Neural cell (in vitro differentiated cells): ENCODE measurements around the gene MAP1LC3A. TPM values are rescaled to one million over a fixed set of nuclear protein-coding genes. Genes with fewer than 3 reads are reported as not detected.

Experiments
- H2AFZ ChIP-seq: fragments of 200-600, 300-800 bp; sonication (generic), shearing (Covaris generic); 2 replicates; pipeline ENCODE4 v1.6.0; 2014; ENCODE audit warnings: low read depth, mild to moderate bottlenecking, antibody characterized with exemption, low read length, moderate library complexity
- H3F3A ChIP-seq: fragments of 200-600 bp; shearing (Covaris generic); 2 replicates; pipeline ENCODE4 v1.6.1; 2016; ENCODE audit warnings: mild to moderate bottlenecking, moderate library complexity, mixed read lengths, antibody characterized with exemption, low read length; ENCODE audit not compliant: insufficient read depth, poor library complexity, severe bottlenecking
- H3K27ac ChIP-seq: fragments of 200-600, 300-800 bp; sonication (generic), shearing (Covaris generic); 2 replicates; pipeline ENCODE4 v1.5.1; 2014; ENCODE audit warnings: mild to moderate bottlenecking, low read length, moderate library complexity
- H3K27me3 ChIP-seq: fragments of 300-800, 200-600 bp; sonication (generic), shearing (Covaris generic); 2 replicates; pipeline ENCODE4 v1.6.0; 2014; ENCODE audit warnings: mild to moderate bottlenecking, low read depth, low read length, moderate library complexity; ENCODE audit not compliant: insufficient read depth
- H3K36me3 ChIP-seq: fragments of 300-800, 200-600 bp; sonication (generic), shearing (Covaris generic); 2 replicates; pipeline ENCODE4 v1.5.1; 2014; ENCODE audit warnings: mild to moderate bottlenecking, antibody characterized with exemption, low read length, moderate library complexity; ENCODE audit not compliant: insufficient read depth
- H3K4me2 ChIP-seq: fragments of 300-800, 200-600 bp; sonication (generic), shearing (Covaris generic); 2 replicates; pipeline ENCODE4 v1.6.0; 2014; ENCODE audit warnings: mild to moderate bottlenecking, low read length
- H3K4me3 ChIP-seq: fragments of 300-800, 200-600 bp; sonication (generic), shearing (Covaris generic); 2 replicates; pipeline ENCODE4 v1.5.1; 2014; ENCODE audit warnings: mild to moderate bottlenecking, low read length, moderate library complexity
- H3K79me2 ChIP-seq: fragments of 200-600 bp; shearing (Covaris generic); replicated peaks from 2 replicates; pipeline ENCODE4 v1.6.0; 2014; ENCODE audit warnings: mild to moderate bottlenecking, low read length, moderate library complexity; ENCODE audit not compliant: insufficient read depth
- H3K9ac ChIP-seq: fragments of 300-800, 200-600 bp; sonication (generic), shearing (Covaris generic); 2 replicates; pipeline ENCODE4 v1.6.1; 2016; ENCODE audit warnings: mild to moderate bottlenecking, low read length, mixed read lengths
- H3K9me2 ChIP-seq: fragments of 200-600 bp; shearing (Covaris generic); 2 replicates; pipeline ENCODE4 v1.6.1; 2016; ENCODE audit warnings: mild to moderate bottlenecking, low read length, mixed read lengths; ENCODE audit not compliant: insufficient read depth
- H3K9me3 ChIP-seq: fragments of 200-600, 300-800 bp; sonication (generic), shearing (Covaris generic); 2 replicates; pipeline ENCODE4 v1.6.1; 2016; ENCODE audit warnings: mild to moderate bottlenecking, mixed run types, low read length, moderate library complexity, mixed read lengths
- H4K20me1 ChIP-seq: fragments of 200-600 bp; shearing (Covaris generic); 2 replicates; pipeline ENCODE4 v1.6.1; 2016; ENCODE audit warnings: mild to moderate bottlenecking, mixed run types; ENCODE audit not compliant: insufficient read depth
- EP300 ChIP-seq: fragments of 450-650 bp; conservative IDR thresholded peaks from 2 replicates; pipeline ENCODE4 v1.6.1; 2014; ENCODE audit warnings: antibody characterized with exemption, mild to moderate bottlenecking, moderate library complexity; ENCODE audit not compliant: poor library complexity, severe bottlenecking
- EZH2 ChIP-seq: fragments of 200-600, 300-800 bp; shearing (Covaris generic), sonication (generic); IDR thresholded peaks from 2 replicates; pipeline ENCODE4 v1.6.1; 2014; ENCODE audit warnings: antibody characterized with exemption, low read length, borderline replicate concordance, mild to moderate bottlenecking; ENCODE audit not compliant: insufficient read depth, poor library complexity, severe bottlenecking
- MXI1 ChIP-seq: fragments of 450-650 bp; conservative IDR thresholded peaks from 2 replicates; pipeline ENCODE4 v1.6.1; 2014; ENCODE audit warnings: antibody characterized with exemption, mild to moderate bottlenecking; ENCODE audit not compliant: poor library complexity, severe bottlenecking
- POLR2AphosphoS5 ChIP-seq: IDR thresholded peaks from 2 replicates; pipeline ENCODE4 v1.6.1; 2012
- RAD21 ChIP-seq: fragments of 450-650 bp; conservative IDR thresholded peaks from 2 replicates; pipeline ENCODE4 v1.6.1; 2014; ENCODE audit warnings: antibody characterized with exemption, mild to moderate bottlenecking, moderate library complexity
- SMC3 ChIP-seq: fragments of 450-650 bp; conservative IDR thresholded peaks from 2 replicates; pipeline ENCODE4 v1.6.1; 2014; ENCODE audit warnings: antibody characterized with exemption, mild to moderate bottlenecking, moderate library complexity; ENCODE audit not compliant: poor library complexity
- TAF1 ChIP-seq: IDR thresholded peaks from 2 replicates; pipeline ENCODE4 v1.6.1; 2012; ENCODE audit warnings: low read depth
- polyA plus RNA-seq: library from polyadenylated mRNA; depleted of rRNA; stranded (reverse); fragments of >200 nt; gene quantifications from 2 replicates; pipeline ENCODE4 v1.2.3, GENCODE V29; 2014
- TF ChIP-seq, protein P1 (sequence below): IDR thresholded peaks from 2 replicates; pipeline ENCODE4 v1.6.1; 2012; ENCODE audit warnings: borderline replicate concordance
- TF ChIP-seq, protein P2 (sequence below): fragments of 450-650 bp; IDR thresholded peaks from 2 replicates; pipeline ENCODE4 v1.5.1; 2014; ENCODE audit warnings: antibody characterized with exemption, mild to moderate bottlenecking, moderate library complexity; ENCODE audit not compliant: poor library complexity, severe bottlenecking

MAP1LC3A gene
- polyA plus RNA-seq, 1 donor from 2014 or later = 56.2 TPM

DNA sequence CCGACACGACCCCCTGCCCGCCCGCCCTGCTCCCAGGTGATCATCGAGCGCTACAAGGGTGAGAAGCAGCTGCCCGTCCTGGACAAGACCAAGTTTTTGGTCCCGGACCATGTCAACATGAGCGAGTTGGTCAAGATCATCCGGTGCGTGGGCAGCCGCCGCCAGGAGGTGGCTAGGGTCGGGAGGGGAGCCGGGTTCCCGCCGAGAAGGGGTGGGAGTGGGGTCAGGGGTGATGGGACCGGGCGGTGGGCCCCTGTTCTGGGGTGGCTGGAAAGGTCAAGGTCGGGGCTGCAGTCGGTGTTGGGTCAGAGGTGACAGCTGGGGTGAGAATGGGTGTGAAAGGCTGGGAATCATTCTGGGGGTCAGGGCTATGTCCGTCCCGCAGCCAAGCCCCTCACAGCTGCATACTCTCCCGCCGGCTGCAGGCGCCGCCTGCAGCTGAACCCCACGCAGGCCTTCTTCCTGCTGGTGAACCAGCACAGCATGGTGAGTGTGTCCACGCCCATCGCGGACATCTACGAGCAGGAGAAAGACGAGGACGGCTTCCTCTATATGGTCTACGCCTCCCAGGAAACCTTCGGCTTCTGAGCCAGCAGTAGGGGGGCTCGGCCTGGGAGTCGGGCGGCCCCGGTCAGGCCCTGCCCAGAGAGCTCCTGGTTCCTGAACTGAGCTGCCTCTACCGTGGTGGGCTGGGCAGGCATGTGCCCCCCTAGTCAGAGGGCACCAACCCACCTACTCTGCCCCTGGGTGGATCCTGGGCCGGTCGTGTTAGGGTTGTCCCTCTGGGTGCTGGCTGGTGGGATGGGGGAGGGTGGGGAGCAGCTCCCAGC lies 1.0 kb downstream of the MAP1LC3A start:
- no peaks in the 10 kb centered on the region for H3K79me2 ChIP-seq
- no peak overlapping the region for H2AFZ ChIP-seq
- no peaks in the 10 kb centered on the region for H3F3A ChIP-seq
- no peak overlapping the region for H3K4me2 ChIP-seq
- no peaks in the 10 kb centered on the region for H3K9me2 ChIP-seq
- H3K36me3 ChIP-seq = no peaks in the 10 kb centered on the region
- no peak overlapping the region for H3K9ac ChIP-seq
- H3K9me3 ChIP-seq = no peaks in the 10 kb centered on the region
- no peak for TF ChIP-seq SMC3
- TF ChIP-seq, protein P1, sequence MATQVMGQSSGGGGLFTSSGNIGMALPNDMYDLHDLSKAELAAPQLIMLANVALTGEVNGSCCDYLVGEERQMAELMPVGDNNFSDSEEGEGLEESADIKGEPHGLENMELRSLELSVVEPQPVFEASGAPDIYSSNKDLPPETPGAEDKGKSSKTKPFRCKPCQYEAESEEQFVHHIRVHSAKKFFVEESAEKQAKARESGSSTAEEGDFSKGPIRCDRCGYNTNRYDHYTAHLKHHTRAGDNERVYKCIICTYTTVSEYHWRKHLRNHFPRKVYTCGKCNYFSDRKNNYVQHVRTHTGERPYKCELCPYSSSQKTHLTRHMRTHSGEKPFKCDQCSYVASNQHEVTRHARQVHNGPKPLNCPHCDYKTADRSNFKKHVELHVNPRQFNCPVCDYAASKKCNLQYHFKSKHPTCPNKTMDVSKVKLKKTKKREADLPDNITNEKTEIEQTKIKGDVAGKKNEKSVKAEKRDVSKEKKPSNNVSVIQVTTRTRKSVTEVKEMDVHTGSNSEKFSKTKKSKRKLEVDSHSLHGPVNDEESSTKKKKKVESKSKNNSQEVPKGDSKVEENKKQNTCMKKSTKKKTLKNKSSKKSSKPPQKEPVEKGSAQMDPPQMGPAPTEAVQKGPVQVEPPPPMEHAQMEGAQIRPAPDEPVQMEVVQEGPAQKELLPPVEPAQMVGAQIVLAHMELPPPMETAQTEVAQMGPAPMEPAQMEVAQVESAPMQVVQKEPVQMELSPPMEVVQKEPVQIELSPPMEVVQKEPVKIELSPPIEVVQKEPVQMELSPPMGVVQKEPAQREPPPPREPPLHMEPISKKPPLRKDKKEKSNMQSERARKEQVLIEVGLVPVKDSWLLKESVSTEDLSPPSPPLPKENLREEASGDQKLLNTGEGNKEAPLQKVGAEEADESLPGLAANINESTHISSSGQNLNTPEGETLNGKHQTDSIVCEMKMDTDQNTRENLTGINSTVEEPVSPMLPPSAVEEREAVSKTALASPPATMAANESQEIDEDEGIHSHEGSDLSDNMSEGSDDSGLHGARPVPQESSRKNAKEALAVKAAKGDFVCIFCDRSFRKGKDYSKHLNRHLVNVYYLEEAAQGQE = no peak
- TF ChIP-seq, protein P2, sequence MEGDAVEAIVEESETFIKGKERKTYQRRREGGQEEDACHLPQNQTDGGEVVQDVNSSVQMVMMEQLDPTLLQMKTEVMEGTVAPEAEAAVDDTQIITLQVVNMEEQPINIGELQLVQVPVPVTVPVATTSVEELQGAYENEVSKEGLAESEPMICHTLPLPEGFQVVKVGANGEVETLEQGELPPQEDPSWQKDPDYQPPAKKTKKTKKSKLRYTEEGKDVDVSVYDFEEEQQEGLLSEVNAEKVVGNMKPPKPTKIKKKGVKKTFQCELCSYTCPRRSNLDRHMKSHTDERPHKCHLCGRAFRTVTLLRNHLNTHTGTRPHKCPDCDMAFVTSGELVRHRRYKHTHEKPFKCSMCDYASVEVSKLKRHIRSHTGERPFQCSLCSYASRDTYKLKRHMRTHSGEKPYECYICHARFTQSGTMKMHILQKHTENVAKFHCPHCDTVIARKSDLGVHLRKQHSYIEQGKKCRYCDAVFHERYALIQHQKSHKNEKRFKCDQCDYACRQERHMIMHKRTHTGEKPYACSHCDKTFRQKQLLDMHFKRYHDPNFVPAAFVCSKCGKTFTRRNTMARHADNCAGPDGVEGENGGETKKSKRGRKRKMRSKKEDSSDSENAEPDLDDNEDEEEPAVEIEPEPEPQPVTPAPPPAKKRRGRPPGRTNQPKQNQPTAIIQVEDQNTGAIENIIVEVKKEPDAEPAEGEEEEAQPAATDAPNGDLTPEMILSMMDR = no peak
- no peak for TF ChIP-seq RAD21
- no peak for TF ChIP-seq EP300
- TF ChIP-seq MXI1 = no peak
- no peak for TF ChIP-seq POLR2AphosphoS5
- no peak overlapping the region for H3K27ac ChIP-seq
- no peaks in the 10 kb centered on the region for H4K20me1 ChIP-seq
- peak overlapping the region; percentile 63 for H3K4me3 ChIP-seq
- no peaks in the 10 kb centered on the region for H3K27me3 ChIP-seq

DNA sequence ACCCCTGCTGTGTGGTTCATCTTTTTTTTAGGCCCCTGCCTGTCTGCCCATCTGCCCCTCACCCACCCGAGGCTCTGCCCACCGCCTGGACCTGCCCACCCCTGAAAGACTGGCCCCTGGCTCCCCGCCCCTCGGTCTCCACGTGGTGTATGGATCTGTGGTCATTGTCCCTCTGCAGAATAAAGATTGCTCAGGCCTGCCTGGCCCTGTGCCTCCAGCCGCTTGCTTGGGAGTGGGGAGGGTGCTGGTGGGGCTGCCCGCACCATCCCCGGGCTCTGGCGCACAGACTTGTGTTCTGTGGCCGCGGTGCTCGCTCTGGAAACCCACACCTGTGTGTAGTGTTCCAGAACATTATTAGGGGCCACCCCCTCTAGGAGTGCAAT lies 1.6 kb downstream of the MAP1LC3A start:
- H2AFZ ChIP-seq = no peak overlapping the region
- H4K20me1 ChIP-seq = no peaks in the 10 kb centered on the region
- no peaks in the 10 kb centered on the region for H3F3A ChIP-seq
- no peak overlapping the region for H3K4me2 ChIP-seq
- no peaks in the 10 kb centered on the region for H3K79me2 ChIP-seq
- H3K9me3 ChIP-seq = no peaks in the 10 kb centered on the region
- H3K27me3 ChIP-seq = no peaks in the 10 kb centered on the region
- no peaks in the 10 kb centered on the region for H3K9me2 ChIP-seq
- no peak overlapping the region for H3K4me3 ChIP-seq
- no peak overlapping the region for H3K9ac ChIP-seq
- H3K27ac ChIP-seq = no peak overlapping the region
- H3K36me3 ChIP-seq = no peaks in the 10 kb centered on the region
- TF ChIP-seq SMC3 (no peak), POLR2AphosphoS5 (no peak), RAD21 (no peak), TAF1 (no peak)

DNA sequence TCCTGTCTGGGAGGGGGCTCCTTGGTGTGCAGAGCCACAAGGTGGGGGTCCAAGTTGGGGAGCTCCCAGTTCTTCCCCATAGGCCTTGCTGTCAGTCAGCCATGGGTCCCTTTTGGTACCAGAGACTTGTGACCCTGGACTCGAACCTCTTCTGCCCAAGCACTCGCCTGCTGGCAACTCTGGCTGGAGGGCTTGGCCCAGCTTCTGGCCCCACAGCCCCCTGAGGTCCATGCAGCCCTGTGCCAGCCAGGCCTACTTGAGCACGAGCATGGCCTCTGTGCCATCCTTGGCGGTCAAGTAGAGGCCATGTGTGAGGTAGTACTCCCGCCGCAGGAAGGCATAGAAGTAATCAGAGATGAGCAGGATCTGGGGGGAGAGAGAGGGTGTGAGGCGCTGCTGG lies 2.1 kb downstream of the MAP1LC3A start:
- Histone ChIP-seq H3K79me2 (no peaks in the 10 kb centered on the region), H3F3A (no peaks in the 10 kb centered on the region), H3K27me3 (no peaks in the 10 kb centered on the region), H3K4me3 (no peak overlapping the region), H3K9me3 (no peaks in the 10 kb centered on the region), H4K20me1 (no peaks in the 10 kb centered on the region), H3K9ac (no peak overlapping the region), H3K9me2 (no peaks in the 10 kb centered on the region), H2AFZ (no peak overlapping the region), H3K27ac (no peak overlapping the region), H3K4me2 (no peak overlapping the region), H3K36me3 (no peaks in the 10 kb centered on the region)
- TF ChIP-seq SMC3 (no peak), EP300 (no peak), MXI1 (no peak), POLR2AphosphoS5 (no peak), RAD21 (no peak), TAF1 (no peak), EZH2 (no peak)
- TF ChIP-seq, protein P2 = no peak
- TF ChIP-seq, protein P1 = no peak
